Activated CD4-positive, alpha-beta T cell treated with anti-CD3 and anti-CD28 coated beads, Interleukin-2, amount 50 U/mL, for 24 hours (primary cell): ENCODE measurements around the gene ABLIM1.
"Not testable (repeated sequence)": the region's sequence is repeated elsewhere in the genome, so short reads cannot be mapped to it uniquely, and the experiment has no call there.

Experiments used
- DNase-seq, 2 donors: peaks; one replicate each; pipeline ENCODE4 v3.0.0-alpha.2; 2020; ENCODE audit warnings: low read depth in 1 of 2, low spot score in 1 of 2

The ABLIM1 gene

GRCh38 chr10:114658175-114658574, at the start of gene ABLIM1:
Gene ABLIM1 (minus strand): TSS chr10:114658275. CDS start chr10:114658200, 75 bp downstream.
- no peak for DNase-seq

GRCh38 chr10:114706458-114707055, 48.5 kb upstream of the ABLIM1 start:
- DNase-seq = no peak

- no peak for DNase-seq
Measured at GRCh38 chr10:114704679-114705078, 46.6 kb upstream of the ABLIM1 start.

- no peak for DNase-seq
Measured at GRCh38 chr10:114703377-114704107, 45.5 kb upstream of the ABLIM1 start.

GRCh38 chr10:114698271-114699061, 40.4 kb upstream of the ABLIM1 start:
- DNase-seq = no peak

GRCh38 chr10:114697061-114697598, 39.1 kb upstream of the ABLIM1 start:
- no peak for DNase-seq

GRCh38 chr10:114696301-114696700, 38.2 kb upstream of the ABLIM1 start:
- DNase-seq = not testable (repeated sequence)

GRCh38 chr10:114694752-114695151, 36.7 kb upstream of the ABLIM1 start:
- DNase-seq = peak in 1 of 2 donors; percentile 4

- no peak for DNase-seq
Measured at GRCh38 chr10:114694062-114694461, 36.0 kb upstream of the ABLIM1 start.

- DNase-seq = no peak
Measured at GRCh38 chr10:114691442-114691941, 33.4 kb upstream of the ABLIM1 start.

GRCh38 chr10:114688786-114689185, 30.7 kb upstream of the ABLIM1 start:
- no peak for DNase-seq

GRCh38 chr10:114687459-114687858, 29.4 kb upstream of the ABLIM1 start:
- DNase-seq = no peak

- no peak for DNase-seq
Measured at GRCh38 chr10:114686013-114686412, 27.9 kb upstream of the ABLIM1 start.

GRCh38 chr10:114685456-114685855, 27.4 kb upstream of the ABLIM1 start:
- no peak for DNase-seq

GRCh38 chr10:114684822-114685209, 26.7 kb upstream of the ABLIM1 start:
- no peak for DNase-seq

- DNase-seq = no peak
Measured at GRCh38 chr10:114684084-114684821, 26.2 kb upstream of the ABLIM1 start.

GRCh38 chr10:114683593-114683992, 25.5 kb upstream of the ABLIM1 start:
- no peak for DNase-seq

- DNase-seq = no peak
Measured at GRCh38 chr10:114683162-114683561, 25.1 kb upstream of the ABLIM1 start.

GRCh38 chr10:114682532-114682931, 24.5 kb upstream of the ABLIM1 start:
- no peak for DNase-seq

GRCh38 chr10:114682121-114682520, 24.0 kb upstream of the ABLIM1 start:
- DNase-seq = no peak

- DNase-seq = no peak
Measured at GRCh38 chr10:114681542-114681941, 23.5 kb upstream of the ABLIM1 start.
